TTC549 (cell line): ENCODE results near the gene ULK3.
"Not testable (repeated sequence)": the region's sequence is repeated elsewhere in the genome, so short reads cannot be mapped to it uniquely, and the experiment has no call there.

Source experiments
- FAIRE-seq: peaks from 2 replicates; lab custom pipeline; 2012; peaks lifted over from hg19 to GRCh38; lab: Jason Lieb, UNC

Gene ULK3, protein sequence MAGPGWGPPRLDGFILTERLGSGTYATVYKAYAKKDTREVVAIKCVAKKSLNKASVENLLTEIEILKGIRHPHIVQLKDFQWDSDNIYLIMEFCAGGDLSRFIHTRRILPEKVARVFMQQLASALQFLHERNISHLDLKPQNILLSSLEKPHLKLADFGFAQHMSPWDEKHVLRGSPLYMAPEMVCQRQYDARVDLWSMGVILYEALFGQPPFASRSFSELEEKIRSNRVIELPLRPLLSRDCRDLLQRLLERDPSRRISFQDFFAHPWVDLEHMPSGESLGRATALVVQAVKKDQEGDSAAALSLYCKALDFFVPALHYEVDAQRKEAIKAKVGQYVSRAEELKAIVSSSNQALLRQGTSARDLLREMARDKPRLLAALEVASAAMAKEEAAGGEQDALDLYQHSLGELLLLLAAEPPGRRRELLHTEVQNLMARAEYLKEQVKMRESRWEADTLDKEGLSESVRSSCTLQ

DNA sequence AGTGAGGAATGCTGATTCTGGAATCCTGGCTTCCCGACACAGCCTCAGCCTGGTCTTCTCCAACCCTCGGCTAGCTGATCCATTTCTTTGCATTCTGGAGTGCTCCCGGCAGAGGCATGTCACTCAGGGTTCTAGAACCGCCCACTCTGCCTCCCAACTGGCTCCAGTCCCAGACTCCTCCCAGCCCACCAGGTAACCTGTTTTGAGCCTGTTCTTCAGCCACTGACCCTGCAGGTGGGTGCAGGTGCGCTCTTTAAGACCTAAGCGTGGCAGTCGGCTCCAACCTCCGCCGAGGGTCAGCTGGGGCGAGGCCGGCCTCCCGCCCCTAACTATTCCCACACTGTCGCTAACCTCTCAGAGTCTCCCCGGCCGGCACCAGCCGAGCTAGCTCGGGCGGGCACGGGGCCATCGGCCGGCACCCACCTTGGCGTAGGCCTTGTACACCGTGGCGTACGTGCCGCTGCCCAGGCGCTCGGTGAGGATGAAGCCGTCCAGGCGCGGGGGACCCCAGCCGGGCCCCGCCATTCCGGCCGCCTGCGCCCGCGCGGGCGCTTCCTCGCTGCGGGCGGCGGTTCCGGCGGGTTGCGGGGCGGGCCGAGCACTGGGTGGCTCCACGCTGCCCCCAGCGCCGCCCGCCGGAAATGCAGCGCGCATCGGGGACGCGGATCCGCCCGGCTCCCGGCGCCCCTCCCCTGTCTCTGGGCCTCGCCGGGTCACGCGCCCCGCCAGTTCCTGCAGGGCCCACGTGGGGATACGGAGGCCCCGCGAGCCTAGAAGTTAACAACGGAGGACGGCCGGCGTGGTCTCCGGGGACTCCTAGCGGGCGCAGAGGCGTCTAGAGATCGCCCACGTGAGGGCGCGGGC lies at the start of gene ULK3:
TSS of gene ULK3 (minus strand) at position 576 of the 864 bp plus-strand sequence. CDS start at position 525, 51 bp downstream.
- no peak for FAIRE-seq

DNA sequence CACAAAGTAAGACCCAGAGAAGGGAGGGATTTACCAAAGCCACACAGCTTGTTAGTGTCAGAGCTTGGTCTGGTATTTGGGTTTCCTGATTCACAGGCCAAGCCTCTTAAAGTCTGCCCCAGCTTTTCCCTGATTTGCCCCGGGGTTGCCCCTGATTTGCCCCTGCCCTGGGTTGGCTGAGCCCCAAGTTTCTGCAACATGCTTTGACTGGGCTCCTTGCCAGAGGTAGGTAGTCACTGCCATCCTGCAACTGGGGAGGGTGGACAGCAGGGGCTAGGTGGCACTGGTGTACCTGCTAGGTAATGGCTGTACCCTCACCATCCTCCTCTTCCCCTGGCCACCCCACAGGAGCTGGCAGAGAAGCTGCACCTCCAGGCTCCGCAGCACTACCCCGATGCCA lies 49.4 kb upstream of the ULK3 start:
- FAIRE-seq: no peak

DNA sequence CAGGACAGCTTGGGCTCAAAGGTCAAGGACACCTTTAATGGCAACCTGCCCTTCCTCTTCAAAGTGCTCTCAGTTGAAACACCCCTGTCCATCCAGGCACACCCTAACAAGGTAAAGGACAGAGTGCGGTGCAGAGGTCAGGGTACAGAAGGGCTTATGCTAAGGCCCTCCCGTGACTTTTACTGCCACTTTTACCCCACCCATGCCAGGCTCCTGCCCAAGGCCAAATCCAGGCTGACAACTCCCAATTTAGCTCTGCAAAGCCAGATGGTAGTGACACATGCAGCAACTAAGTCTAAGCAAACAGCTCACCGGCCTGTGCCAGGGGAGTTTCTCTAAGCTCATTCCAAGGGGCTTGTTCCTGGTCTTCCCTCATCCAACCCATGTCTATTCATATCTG lies 48.5 kb upstream of the ULK3 start:
- no peak for FAIRE-seq

DNA sequence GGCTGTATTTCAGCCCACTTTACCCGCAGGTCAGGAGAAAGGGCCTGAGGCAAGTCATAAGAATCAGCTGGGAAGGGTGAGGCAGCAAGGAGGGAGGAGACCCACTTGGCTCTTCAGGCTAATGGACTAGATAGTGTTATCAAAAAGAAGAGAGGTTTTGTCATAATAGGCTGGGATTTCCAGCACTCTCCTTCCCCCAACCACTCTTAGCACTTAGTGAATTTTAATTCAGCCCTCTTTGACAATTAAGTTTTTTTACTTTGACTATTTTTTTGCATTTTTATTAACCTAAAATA lies 47.7 kb upstream of the ULK3 start:
- FAIRE-seq: no peak

DNA sequence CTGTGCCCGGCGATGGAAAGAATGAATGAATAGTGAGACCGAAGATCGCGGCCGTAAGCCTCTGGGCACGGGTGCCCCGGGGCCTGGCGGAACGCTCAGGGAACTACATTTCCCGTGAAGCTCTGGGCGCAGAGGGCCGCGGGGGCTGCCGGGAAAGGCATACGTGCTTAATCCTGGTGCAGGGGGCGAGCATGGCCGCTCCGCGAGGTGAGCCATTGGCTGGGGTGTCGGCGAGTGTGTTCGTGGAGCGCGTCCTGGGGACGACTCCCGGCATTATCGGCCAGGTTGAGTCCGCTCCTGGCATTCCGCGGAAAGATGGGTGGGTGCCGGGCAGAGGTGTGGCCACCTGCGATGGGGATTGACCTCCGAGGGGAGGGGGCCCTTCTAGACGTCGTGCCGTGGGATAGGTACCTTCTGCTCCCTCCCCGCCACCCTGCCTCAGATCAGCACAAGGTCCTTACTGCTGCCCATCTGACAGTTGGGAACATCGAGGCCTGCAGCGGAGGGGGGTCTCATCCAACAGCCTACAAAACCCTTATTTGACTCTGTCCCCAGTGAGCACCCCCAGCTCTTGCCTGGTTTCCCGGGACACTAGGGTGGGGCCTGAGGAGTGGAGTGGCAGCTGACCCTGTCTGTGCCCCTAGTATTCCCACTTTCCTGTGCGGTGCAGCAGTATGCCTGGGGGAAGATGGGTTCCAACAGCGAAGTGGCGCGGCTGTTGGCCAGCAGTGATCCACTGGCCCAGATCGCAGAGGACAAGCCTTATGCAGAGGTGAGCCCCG lies 47.1 kb upstream of the ULK3 start, which contains the start of gene MPI:
TSS of gene MPI (plus strand) at position 160 of the 782 bp plus-strand sequence. CDS start at position 192, 32 bp downstream.
- FAIRE-seq: no peak

DNA sequence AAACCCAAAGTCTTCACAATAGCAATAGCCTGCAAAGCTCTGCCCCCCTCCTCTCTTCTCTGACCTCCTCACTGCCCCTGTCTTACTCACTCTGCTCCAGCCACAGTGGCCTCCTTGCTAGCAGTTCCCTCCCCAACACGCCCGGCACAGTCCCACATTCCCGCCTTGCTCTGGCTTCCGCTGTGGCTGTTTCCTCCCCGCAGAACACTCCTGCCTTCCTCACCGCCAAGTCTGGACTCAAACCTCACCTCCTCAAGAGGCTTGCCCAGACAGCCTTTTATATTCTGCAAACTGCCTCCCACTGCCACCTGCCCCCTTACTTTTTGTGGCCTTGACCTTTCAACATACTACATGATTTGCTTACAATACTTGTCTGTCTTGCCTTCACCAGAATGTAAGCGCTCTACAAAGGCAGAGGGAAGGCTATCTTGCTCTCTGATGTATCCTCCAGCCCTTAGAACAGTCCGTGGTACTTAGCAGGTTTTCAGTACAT lies 46.5 kb upstream of the ULK3 start:
- FAIRE-seq: no peak

DNA sequence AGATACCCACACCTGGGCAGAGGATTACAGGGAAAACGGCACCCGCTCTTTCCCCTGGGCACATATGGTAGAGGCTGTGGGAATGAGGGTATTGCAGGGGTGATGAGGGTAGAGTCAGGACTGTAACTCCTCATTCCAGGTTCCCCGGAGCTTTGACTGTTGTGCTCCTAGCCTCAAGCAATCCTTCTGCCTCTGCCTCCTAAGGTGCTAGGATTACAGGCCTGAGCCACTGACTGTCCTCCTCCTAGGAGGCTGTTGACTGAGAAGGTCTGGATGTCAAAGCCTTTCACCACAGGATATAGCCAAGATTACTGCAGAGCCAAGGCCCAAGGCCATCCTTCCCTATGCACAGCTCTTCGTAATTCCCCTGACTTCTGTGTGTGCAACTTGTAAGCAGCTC lies 45.8 kb upstream of the ULK3 start:
- no peak for FAIRE-seq

DNA sequence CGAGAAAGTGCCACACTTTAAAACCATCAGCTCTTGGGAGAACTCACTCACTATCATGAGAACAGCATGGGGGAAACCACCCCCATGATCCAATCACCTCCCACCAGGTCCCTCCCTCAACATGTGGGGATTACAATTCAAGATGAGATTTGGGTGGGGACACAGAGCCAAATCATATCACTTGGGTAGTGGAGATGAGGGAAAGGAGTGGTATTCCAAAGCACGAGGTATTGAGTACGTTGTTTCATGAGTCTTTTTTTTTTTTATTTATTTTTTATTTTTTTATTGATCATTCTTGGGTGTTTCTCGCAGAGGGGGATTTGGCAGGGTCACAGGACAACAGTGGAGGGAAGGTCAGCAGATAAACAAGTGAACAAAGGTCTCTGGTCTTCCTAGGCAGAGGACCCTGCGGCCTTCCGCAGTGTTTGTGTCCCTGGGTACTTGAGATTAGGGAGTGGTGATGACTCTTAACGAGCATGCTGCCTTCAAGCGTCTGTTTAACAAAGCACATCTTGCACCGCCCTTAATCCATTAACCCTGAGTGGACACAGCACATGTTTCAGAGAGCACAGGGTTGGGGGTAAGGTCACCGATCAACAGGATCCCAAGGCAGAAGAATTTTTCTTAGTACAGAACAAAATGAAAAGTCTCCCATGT lies 44.7 kb upstream of the ULK3 start:
- FAIRE-seq: not testable (repeated sequence)

DNA sequence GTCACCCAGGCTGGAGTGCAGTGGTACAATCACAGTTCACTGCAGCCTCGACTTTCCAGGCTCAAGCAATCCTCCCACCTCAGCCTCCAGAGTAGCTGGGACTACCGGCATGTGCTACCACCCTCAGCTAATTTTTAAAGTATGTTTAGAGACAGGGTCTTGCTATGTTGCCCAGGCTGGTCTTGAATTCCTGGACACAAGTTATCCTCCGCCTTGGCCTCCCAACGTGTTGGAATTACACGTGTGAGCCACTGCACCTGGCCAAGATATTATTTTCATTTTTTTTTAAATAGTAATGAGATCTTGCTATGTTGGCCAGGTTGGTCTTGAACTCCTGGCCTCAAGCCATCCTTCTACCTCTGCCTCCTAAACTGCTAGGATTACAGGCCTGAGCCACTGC lies 42.5 kb upstream of the ULK3 start:
- FAIRE-seq: no peak

DNA sequence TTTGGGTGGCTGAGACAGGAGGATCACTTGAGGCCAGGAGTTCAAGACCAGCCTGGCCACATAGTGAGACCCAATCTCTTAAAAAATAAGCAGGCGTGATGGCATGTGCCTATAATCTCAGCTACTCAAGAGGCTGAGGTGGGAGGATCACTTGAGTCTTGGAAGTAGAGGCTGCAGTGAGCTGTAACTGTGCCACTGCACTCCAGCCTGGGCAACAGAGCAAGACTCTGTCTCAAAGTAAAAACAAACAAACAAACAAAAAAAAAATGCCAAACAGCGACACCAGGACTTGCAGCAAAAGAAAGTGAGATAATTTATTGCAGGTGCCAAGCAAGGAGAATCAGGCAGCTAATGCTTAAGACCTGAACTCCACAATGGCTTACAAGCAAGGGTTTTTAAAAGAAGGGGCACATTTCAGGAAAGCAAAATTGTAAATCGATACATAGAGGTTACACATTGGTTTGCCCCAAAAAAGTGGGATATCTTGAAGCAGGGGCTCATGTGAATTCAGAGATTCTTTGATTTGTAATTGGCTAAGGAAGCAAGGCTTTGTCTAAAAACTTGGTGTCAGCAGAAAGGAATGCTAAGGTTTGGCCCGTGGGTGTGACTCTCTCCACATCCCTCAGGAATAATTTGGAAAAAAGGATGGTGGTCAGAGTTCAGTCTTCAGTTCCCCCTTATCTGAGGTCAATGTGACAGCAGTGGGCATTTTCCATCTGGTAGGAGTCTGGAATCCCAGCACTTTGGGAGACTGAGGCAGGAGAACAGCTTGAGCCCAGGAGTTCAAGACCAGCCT lies 41.7 kb upstream of the ULK3 start:
- FAIRE-seq: no peak

DNA sequence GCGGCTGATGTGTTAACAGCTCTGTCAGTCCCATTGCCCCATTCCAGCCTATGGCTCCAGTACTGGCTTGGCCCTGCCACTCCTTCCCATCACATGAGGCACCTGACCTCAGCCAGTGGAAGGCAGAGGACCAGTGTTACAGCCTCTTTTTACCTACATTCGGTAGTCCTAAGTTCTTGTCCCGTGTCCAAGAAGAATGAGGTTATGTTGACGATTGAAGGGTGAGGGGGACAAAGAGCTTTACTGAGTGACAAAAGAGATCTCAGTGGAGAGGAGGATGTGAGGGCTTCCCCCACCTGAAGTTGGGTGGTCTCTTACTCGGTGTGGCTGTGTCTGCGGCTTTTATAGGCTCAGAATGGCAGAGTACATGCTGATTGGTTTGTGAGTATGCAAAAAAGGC lies 39.6 kb upstream of the ULK3 start:
- no peak for FAIRE-seq

DNA sequence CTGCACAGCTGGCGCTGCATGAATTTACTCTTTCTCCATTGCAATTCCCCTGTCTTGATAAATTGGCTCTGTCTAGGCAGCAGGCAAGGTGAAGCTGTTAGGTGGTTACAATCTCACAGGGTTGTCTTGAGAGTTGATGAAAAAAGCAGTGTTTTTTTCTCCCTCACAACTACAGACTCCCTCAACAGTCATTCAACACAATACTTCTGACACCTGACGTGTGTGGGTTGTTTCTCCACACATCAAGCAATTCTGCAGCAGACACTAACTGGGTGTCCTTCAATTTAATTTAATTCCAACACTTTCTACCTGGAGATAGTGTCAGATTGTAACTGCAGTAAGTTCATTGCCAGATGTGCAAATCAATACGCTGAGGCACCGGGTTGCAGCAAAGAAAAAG lies 35.3 kb upstream of the ULK3 start:
- FAIRE-seq: no peak

DNA sequence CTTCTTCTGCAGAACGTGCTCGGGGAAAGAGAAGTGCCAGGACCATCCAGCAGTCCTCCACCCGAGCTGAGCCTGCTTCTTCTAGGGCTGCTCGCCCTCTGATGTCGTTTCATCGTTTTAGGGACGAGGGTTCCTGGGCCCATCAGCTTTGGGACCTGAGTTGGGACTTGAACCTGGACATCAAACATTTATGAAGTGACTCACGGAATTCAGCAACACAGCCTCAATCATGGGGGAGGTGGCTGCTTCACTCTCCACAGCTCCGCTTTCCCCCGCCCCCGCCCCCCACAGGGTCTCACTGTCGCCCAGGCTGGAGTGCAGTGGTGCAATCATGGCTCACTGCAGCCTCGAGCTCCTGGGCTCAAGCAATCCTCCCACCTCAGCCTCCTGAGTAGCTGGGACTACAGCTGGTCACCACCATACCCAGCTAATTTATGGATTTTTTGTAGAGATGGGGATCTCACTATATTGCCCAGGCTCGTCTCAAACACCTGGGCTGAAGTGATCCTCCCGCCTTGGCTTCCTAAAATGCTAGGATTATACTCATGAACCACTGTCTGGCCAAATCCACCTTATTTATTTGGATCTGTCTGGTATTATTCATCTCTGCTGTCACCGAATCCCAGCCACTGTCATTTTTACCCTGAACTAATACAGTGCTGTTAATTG lies 30.9 kb upstream of the ULK3 start:
- no peak for FAIRE-seq

DNA sequence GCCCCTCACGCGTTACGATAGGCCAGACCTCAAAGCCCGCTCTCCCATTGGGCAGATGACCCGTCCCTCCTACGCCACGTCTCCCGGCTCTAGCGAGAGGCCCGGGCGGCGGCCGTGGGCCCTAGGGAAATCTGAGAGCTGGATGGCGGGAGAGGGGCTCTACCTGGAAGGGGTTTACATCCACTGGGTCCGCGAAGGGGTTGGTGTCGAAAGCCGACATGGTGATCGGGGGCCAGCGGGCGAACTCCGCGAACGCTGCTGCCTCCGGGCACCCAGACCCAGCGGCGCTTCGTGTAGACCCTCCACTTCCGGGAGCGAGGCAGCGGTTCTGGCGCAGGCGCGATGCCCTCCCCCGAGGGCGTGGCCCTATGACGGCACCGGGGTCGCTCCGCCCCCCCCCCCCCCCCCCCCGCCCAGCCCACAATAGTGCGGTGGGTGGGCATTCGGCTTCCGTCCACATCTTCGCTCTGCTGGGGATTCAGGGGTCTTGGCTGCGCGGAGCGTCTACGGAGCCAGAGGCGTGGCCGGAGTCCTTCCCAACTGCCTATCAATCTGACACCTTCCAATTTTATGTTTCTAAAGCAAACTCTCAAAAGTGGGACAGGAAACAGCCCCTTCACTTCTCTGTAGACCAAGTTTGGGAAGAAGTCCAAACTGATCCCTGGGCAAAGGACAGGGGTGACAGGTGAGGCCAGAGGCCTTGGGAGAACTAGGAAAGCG lies 30.2 kb upstream of the ULK3 start, which contains the start of gene SCAMP2:
TSS of gene SCAMP2 (minus strand) at position 330 of the 720 bp plus-strand sequence. CDS start at position 220, 110 bp downstream.
- no peak for FAIRE-seq

DNA sequence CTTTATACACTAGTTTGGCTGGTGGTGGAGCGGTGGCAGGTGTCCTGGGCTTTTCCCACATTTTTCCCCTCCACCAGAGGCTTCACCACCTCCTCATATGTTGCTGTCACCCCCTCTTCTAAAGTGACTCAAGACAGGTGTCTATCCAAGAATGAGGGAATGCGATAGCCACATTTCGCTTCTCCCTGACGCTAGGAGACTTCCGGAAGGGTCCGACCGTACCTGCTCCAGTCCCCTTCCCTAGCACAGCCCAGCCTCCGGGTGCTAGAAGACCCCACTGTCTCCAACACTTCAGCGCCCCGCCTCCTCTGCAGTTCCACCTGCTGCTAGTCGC lies 29.7 kb upstream of the ULK3 start:
- FAIRE-seq: no peak

DNA sequence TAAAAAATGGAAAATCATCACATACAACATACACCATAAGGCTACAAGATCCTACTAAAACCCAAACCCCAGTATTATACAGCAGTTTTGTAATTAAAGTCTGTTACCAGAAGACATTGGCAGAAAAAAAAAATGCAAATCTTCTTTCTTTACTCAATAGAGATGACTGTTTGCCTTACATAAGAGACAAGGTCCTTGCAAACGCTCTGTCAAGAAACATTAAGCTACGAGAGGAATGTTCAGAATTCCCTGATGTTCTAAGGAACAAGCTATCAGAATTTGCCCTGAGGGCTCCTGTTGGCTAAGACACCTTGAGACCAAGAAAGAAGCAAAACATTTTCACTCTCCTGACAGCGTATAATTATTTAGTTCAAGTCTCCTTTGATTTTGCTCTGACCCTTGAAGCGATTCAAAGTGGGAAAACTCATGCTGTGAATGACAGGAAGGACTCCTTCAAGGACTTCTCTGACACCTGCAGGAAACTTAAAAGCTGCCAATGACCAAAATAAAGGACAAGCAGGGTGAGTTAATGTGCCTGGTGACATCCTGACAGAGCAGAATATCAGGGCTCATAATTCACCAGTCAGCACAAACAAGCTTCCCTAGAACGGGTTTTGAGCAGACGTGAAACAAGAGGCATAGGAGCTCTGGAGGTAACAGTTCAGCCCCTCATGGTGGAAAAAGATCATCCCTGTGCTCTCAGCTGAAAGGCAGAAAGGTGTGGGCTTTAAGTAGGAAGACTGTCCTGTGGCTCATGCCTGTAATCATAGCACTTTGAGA lies 27.7 kb upstream of the ULK3 start:
- FAIRE-seq: no peak

DNA sequence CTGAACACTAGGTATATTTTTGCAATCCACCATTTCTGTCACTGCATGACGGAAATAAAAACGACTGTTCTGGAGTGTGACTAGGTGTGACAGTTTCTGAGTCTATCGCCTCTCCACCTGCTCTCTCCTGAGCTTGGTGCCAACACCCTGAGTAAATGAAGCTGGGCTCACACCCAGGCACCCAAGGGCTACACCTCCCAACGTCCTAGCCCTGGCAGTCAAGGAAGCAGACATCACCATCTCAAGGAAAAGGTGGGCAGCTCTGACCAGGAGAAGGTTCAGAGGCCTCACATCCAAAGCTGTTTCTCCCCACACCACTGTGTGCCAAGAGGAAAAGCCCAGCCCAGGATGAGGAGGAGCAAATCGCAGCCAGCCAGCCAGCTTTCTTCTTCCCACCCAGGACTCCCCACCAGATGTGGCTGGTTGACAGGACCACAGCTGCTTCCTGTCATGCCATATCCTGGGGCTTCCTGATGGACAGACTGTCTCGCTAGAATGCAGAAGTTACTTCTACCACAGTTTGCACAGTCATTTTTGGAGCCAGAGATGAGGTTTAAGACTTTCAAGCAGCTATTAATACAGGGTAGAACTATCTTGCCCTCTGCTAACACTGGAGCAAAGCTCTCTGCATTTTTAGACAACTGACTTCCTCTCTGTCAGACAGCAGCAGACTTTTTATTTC lies 26.9 kb upstream of the ULK3 start:
- FAIRE-seq: no peak

DNA sequence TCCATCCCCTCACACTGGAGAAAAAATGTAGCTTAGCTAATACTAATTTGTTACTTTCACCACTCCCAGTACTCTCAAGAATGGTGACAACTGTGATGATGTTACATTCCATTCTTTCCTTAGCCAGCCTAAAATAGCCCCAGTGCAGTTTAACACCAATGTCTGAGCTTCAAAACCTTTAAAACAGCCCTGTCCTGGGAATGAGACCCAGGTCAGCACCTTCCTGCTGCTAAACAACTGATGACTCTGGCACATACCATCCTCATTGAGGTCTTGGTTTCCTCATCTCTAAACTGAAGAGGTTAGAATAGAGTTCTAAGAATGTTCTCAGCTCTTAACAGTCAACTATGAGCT lies 26.4 kb upstream of the ULK3 start:
- FAIRE-seq: no peak

DNA sequence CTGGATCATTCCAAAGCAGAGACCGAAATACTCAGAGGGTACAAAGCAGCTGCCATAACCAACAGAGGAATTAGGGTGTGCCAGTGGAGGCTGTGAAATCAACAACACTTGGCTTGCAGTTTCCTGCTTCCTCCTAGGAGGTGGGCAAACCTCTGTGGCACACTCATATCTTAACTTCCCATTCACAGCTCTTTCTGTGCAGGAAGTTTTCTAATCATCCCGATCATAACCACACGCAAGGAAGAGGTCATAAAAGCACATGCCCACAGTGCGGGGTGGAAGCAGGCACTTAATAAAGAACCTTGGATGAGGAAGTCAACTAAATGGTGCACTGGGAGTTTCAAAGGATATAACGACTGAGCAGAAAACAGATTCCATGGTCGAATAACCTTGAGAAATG lies 25.1 kb upstream of the ULK3 start:
- FAIRE-seq: no peak
